ENCODE data around the gene ARPC4.
A peak's percentile ranks its signal among the peaks of the same experiment; 100 is the strongest.
"Not testable (repeated sequence)": the region's sequence is repeated elsewhere in the genome, so short reads cannot be mapped to it uniquely, and the experiment has no call there.

ARPC4 gene

DNA sequence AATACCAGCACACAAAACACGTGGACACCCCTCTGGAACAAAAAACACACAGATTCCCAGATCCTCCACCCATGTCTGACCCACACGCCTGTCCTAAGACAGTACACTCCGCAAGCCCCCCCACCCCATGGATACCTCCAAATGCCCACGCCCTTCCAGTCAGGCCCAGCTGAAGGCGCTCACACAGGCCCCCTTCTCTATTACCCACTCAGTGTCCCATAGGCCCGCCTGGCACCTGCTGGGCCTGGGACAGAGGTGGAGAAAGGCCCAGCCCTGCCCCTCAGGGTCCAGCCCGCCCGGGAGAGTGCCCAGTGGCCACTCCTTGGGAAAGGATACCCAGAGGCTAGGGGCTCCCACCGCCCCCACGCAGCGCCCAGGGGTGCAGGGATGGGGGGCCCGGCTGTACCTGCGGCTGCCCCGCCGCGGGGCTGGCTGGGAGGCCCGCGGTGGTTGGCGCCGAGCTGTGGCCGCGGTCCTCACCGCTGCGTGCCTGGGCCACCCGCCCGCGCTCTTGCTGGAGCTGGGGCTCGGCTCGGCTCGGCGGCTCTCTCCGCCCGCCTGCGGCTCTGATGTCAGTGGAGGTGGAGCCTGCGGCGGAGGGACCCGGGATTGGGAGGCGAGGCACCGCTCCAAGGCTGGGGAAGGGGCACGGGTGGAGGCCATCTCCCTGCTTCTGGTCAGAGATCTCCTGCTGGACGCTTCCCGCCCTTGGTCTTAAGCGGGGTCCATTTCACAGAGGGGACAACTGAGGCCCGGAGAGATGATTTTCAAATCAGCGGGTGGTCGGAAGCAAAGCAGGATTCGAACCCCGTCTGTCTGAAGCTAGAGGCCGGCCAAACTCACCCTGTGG lies 23.2 kb upstream of the ARPC4 start, which contains the start of gene CAMK1:
Gene CAMK1 (minus strand): TSS at position 522 of the 850 bp plus-strand sequence. CDS start 2,198 bp downstream, outside the sequence.
- H3K27ac ChIP-seq (ENCODE audit: insufficient read depth, low read length, poor library complexity, severe bottlenecking): no peak within 1 kb of the TSS
- H3K4me3 ChIP-seq (ENCODE audit: insufficient read depth, low read depth, low read length, poor library complexity, severe bottlenecking): peak within 1 kb of the TSS; percentile 59
- peak; percentile 24 to 38 (median 29) for DNase-seq

DNA sequence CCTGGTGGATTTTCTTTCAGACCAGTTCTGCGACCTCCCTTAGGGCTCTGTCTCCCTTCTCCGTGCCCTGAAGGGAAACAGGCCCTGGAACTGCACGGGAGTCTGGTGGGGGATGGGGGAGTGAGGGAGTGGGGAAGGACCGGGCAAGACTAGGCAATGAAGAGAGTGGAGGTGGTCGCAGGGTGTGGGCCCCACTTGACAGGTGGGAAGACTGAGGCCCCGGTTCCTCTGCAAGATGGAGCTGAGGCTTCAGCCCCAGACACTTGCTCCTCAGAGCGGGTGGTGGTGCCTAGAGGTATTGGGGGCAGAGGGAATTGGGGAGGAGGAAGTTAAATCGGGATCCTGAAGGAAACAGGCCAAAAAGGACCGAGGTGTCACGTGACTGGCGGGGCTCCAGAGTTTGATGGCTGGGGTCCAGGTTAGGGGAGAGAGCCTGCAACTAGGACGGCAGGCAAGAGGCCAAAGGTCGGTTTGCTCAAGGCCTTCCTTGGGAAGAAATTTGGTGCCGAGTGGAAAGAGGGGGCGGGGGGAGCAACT lies 22.5 kb upstream of the ARPC4 start:
- peak overlapping the region; percentile 59 for H3K4me3 ChIP-seq (ENCODE audit: insufficient read depth, low read depth, low read length, poor library complexity, severe bottlenecking)
- H3K27ac ChIP-seq (ENCODE audit: insufficient read depth, low read length, poor library complexity, severe bottlenecking): no peak overlapping the region
- no peak for DNase-seq
- H3K36me3 ChIP-seq (ENCODE audit: control insufficient read depth, insufficient read depth, low read length): no peaks in the 10 kb centered on the region
- H3K27me3 ChIP-seq (replicated peaks; ENCODE audit: control insufficient read depth, insufficient read depth, low read length, poor library complexity, severe bottlenecking): no peaks in the 10 kb centered on the region
- peaks cover 12% of the 10 kb centered on the region for H3K4me1 ChIP-seq (ENCODE audit: control insufficient read depth, insufficient read depth, low read length, poor library complexity, severe bottlenecking)
- no peaks in the 10 kb centered on the region for H3K9me3 ChIP-seq (ENCODE audit: control insufficient read depth, low read length)

More for the DNA sequence above, 23.2 kb upstream of the ARPC4 start, which contains the start of gene CAMK1:
- H3K27me3 ChIP-seq (replicated peaks; ENCODE audit: control insufficient read depth, insufficient read depth, low read length, poor library complexity, severe bottlenecking): no peaks in the 10 kb centered on the region
- H3K4me1 ChIP-seq (ENCODE audit: control insufficient read depth, insufficient read depth, low read length, poor library complexity, severe bottlenecking): peaks cover 12% of the 10 kb centered on the region
- H3K9me3 ChIP-seq (ENCODE audit: control insufficient read depth, low read length): no peaks in the 10 kb centered on the region
- H3K36me3 ChIP-seq (ENCODE audit: control insufficient read depth, insufficient read depth, low read length): no peaks in the 10 kb centered on the region

DNA sequence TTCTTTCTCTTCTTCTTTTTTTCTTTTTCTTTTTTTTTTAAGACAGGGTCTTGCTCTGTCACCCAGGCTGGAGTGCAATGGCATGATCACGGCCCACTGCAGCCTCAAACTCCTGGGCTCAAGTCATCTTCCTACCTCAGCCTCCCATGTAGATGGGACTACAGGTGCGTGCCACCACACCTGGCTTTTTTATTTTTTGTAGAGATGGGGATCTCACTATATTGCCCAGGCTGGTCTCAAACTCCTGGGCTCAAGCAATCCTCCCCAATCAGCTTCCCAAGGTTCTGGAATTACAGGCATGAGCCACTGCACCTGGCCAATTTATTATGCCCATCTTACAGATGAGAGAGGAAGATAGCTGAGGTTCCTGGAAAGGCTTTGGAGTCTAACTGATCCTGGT lies 21.9 kb upstream of the ARPC4 start:
- not testable (repeated sequence) for DNase-seq; H3K9me3 ChIP-seq (ENCODE audit: control insufficient read depth, low read length); H3K27ac ChIP-seq (ENCODE audit: insufficient read depth, low read length, poor library complexity, severe bottlenecking); H3K36me3 ChIP-seq (ENCODE audit: control insufficient read depth, insufficient read depth, low read length); H3K4me3 ChIP-seq (ENCODE audit: insufficient read depth, low read depth, low read length, poor library complexity, severe bottlenecking); H3K27me3 ChIP-seq (replicated peaks; ENCODE audit: control insufficient read depth, insufficient read depth, low read length, poor library complexity, severe bottlenecking)
- peaks cover 12% of the 10 kb centered on the region for H3K4me1 ChIP-seq (ENCODE audit: control insufficient read depth, insufficient read depth, low read length, poor library complexity, severe bottlenecking)

DNA sequence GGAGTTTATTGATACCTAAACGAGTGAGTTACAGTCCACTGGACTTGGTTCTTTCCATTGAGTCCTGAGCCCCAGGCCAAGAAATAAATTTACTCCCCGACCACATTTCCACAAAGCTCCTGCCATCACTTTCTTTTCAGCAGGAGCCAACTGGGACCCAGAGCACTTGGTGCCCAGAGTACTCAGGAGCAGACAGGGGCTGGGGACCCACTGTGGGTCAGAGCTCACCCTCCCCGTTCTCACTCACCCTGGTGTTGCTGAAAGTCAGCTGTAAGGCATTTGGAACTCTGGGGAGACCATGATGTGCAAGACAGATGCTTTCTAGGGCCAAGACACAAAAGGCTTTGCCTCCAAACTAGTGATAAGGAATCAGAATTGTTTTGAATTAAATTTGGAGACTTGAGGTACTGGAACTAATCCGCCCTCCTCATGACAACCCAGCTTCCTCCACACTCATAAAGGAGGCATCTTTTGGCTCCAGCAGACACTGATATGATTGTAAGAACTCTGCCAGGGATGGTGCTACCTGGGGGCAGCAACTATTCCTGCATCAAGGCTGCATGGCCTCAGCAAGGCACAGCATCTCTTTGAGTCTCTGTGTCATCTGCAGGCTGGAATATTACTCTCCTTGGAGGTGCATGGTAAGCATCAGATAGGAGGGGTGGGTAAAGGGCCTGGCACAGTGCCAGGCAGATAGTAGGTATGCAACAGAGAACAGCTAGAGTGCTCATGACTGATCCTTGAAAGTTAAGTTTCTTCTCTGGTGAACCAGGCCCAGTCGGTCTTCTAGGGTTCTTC lies 15.8 kb upstream of the ARPC4 start:
- no peak for DNase-seq
- Histone ChIP-seq H3K4me3 (ENCODE audit: insufficient read depth, low read depth, low read length, poor library complexity, severe bottlenecking) (no peak overlapping the region), H3K9me3 (ENCODE audit: control insufficient read depth, low read length) (no peaks in the 10 kb centered on the region), H3K4me1 (ENCODE audit: control insufficient read depth, insufficient read depth, low read length, poor library complexity, severe bottlenecking) (peaks cover 25% of the 10 kb centered on the region), H3K27me3 (replicated peaks; ENCODE audit: control insufficient read depth, insufficient read depth, low read length, poor library complexity, severe bottlenecking) (no peaks in the 10 kb centered on the region), H3K36me3 (ENCODE audit: control insufficient read depth, insufficient read depth, low read length) (peaks cover 8% of the 10 kb centered on the region), H3K27ac (ENCODE audit: insufficient read depth, low read length, poor library complexity, severe bottlenecking) (no peak overlapping the region)

DNA sequence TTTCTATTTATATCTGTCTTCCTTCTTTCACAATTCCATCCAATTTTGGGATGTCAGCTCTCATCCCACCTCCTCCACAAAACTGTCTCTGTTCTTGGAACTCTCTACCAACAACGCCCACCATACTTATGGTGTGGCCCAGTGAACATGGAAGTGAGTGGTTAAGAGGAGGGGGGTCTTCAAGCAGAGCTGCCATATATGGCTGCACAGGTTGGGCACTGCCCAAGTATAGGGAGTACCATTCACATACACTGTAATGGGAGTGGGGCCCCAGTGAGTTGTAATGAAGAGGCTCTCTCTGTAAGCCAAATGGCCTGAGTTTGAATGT lies 15.2 kb upstream of the ARPC4 start:
- Histone ChIP-seq H3K9me3 (ENCODE audit: control insufficient read depth, low read length) (no peaks in the 10 kb centered on the region), H3K4me1 (ENCODE audit: control insufficient read depth, insufficient read depth, low read length, poor library complexity, severe bottlenecking) (peaks cover 25% of the 10 kb centered on the region), H3K4me3 (ENCODE audit: insufficient read depth, low read depth, low read length, poor library complexity, severe bottlenecking) (no peak overlapping the region), H3K27ac (ENCODE audit: insufficient read depth, low read length, poor library complexity, severe bottlenecking) (no peak overlapping the region), H3K36me3 (ENCODE audit: control insufficient read depth, insufficient read depth, low read length) (peaks cover 9% of the 10 kb centered on the region), H3K27me3 (replicated peaks; ENCODE audit: control insufficient read depth, insufficient read depth, low read length, poor library complexity, severe bottlenecking) (no peaks in the 10 kb centered on the region)
- DNase-seq: no peak

DNA sequence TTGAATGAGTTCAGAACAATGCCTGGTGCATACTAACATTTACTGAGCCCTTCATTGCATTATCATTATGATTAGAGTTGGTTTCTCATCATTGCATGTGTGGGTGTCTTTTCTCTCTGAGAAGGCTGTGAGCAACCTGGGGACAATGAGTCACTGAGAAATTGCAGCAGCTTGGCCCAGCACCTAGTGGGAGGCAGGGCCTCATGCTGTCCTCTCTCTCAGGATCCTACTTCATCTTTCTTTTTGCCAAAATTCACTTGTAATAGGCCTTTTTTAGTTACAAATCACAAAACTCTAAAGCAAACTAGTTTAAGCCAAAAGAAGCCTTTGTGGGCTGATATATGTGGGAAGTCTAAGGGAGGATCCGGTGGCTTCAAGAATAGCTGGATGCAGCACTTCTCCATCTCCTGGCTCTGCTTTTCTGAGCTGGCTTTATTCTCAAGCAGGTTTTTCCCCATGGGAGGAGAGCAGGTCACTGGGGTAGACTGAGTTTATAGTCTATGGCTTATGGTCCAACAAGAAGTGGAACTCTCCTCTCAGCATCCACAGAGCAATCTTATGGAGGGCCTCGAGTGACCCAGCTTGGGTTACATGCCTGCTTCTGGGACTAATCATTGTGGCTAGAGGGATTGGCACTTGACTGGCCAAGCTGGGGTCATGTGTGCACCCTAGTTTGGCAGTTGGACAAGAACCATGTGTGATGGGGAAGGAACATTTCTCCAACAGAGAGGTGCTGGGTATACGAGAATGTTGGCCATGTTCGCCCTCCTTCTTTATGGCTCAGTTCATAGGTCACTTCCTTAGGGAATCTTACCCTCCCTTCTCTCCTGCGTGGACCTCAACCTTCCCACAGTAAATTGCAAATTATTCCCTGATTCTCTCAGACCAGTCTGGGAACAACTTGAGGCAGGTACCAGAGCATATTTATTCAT lies 14.5 kb upstream of the ARPC4 start:
- Histone ChIP-seq H3K36me3 (ENCODE audit: control insufficient read depth, insufficient read depth, low read length) (peaks cover 9% of the 10 kb centered on the region), H3K9me3 (ENCODE audit: control insufficient read depth, low read length) (no peaks in the 10 kb centered on the region), H3K4me3 (ENCODE audit: insufficient read depth, low read depth, low read length, poor library complexity, severe bottlenecking) (no peak overlapping the region), H3K27me3 (replicated peaks; ENCODE audit: control insufficient read depth, insufficient read depth, low read length, poor library complexity, severe bottlenecking) (no peaks in the 10 kb centered on the region), H3K27ac (ENCODE audit: insufficient read depth, low read length, poor library complexity, severe bottlenecking) (no peak overlapping the region), H3K4me1 (ENCODE audit: control insufficient read depth, insufficient read depth, low read length, poor library complexity, severe bottlenecking) (peaks cover 25% of the 10 kb centered on the region)
- no peak for DNase-seq

DNA sequence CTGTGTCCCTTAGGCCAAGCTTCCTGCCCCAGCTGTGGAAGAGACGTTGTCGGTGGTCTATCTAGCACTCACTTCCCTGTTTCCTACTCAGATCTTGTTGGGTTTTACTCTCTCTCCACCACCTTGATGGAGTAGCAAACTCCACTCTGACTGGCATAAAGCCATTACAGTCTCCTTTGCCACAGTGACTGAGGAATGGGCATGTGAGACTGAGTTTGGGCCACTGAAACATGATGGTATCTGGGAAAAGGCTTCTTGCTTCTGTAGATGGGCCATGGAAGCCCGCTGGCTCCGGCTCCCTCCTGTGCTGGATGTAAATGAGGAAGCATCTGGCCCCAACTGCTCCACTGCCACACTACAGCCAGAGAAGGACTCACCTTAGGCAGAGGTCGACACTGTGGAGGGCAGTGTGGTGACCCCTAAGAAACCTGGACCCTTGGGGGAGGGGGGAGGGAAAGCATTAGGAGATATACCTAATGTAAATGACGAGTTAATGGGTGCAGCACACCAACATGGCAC lies 13.7 kb upstream of the ARPC4 start:
- H3K27me3 ChIP-seq (replicated peaks; ENCODE audit: control insufficient read depth, insufficient read depth, low read length, poor library complexity, severe bottlenecking): no peaks in the 10 kb centered on the region
- H3K9me3 ChIP-seq (ENCODE audit: control insufficient read depth, low read length): no peaks in the 10 kb centered on the region
- H3K4me1 ChIP-seq (ENCODE audit: control insufficient read depth, insufficient read depth, low read length, poor library complexity, severe bottlenecking): peaks cover 25% of the 10 kb centered on the region
- H3K27ac ChIP-seq (ENCODE audit: insufficient read depth, low read length, poor library complexity, severe bottlenecking): no peak overlapping the region
- DNase-seq: no peak
- peaks cover 15% of the 10 kb centered on the region for H3K36me3 ChIP-seq (ENCODE audit: control insufficient read depth, insufficient read depth, low read length)
- no peak overlapping the region for H3K4me3 ChIP-seq (ENCODE audit: insufficient read depth, low read depth, low read length, poor library complexity, severe bottlenecking)

DNA sequence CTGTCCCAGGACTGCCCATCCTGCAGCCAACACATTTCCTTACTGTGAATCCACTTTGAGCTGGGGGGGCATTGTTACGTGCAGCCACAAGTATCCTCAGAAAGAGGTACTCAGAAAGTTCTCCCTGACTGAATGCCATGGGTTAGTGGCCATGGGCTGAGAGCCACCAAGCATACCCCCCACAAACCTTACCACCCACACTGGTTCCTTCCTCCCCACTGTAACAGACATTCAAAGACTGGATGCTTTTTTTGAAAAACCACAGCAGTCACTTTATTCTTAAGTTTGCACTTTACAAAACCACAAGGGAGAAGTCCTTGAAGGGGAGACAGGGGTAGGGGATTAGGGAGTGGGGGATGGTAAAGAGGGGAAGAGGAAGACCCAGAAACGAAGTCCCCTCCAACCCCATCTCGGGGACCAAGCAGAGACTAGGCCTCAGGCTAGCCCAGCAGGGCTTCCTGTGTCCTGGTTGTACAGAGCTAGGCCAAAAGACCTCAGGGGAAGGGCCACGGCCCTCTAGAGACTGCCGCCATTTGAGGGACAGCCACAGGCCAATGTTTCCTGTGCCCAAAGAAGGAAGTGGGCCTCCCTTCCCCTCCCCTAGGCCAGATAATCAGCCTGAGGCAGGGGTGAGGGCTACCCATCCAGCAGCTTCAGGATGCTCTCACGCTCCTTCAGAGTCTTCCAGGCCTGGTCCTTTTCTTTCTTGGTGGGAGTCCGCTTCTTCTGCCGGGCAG lies 13.0 kb upstream of the ARPC4 start:
- H3K4me1 ChIP-seq (ENCODE audit: control insufficient read depth, insufficient read depth, low read length, poor library complexity, severe bottlenecking): peaks cover 25% of the 10 kb centered on the region

DNA sequence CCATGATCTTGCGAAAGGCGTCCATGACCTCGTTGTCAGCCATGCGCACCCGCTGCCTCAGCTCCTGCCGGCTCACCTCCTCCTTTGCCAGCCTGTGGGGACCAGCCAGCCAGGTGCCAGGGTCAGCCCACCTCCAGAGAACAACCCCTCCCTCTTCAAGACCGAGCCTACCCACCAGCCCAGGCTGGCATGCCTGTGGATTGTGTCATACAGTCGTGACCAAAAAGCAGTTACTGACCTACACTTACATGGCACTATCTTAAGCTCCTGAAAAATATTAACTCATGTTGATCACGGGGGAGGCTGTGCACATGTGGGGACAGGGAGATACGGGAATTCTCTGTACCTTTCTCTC lies 12.4 kb upstream of the ARPC4 start:
- peak overlapping the region; percentile 51 for H3K27ac ChIP-seq (ENCODE audit: insufficient read depth, low read length, poor library complexity, severe bottlenecking)
- DNase-seq: no peak
- peaks cover 21% of the 10 kb centered on the region for H3K36me3 ChIP-seq (ENCODE audit: control insufficient read depth, insufficient read depth, low read length)
- peak overlapping the region; percentile 23 for H3K4me3 ChIP-seq (ENCODE audit: insufficient read depth, low read depth, low read length, poor library complexity, severe bottlenecking)
- H3K27me3 ChIP-seq (replicated peaks; ENCODE audit: control insufficient read depth, insufficient read depth, low read length, poor library complexity, severe bottlenecking): no peaks in the 10 kb centered on the region
- H3K9me3 ChIP-seq (ENCODE audit: control insufficient read depth, low read length): no peaks in the 10 kb centered on the region
- peaks cover 25% of the 10 kb centered on the region for H3K4me1 ChIP-seq (ENCODE audit: control insufficient read depth, insufficient read depth, low read length, poor library complexity, severe bottlenecking)

More for the DNA sequence above, 13.0 kb upstream of the ARPC4 start:
- Histone ChIP-seq H3K27me3 (replicated peaks; ENCODE audit: control insufficient read depth, insufficient read depth, low read length, poor library complexity, severe bottlenecking) (no peaks in the 10 kb centered on the region), H3K27ac (ENCODE audit: insufficient read depth, low read length, poor library complexity, severe bottlenecking) (peak overlapping the region; percentile 51), H3K9me3 (ENCODE audit: control insufficient read depth, low read length) (no peaks in the 10 kb centered on the region), H3K36me3 (ENCODE audit: control insufficient read depth, insufficient read depth, low read length) (peaks cover 16% of the 10 kb centered on the region), H3K4me3 (ENCODE audit: insufficient read depth, low read depth, low read length, poor library complexity, severe bottlenecking) (peak overlapping the region; percentile 23)
- no peak for DNase-seq

Data from effector memory CD4-positive, alpha-beta T cell (primary cell).